Inflammatory macrophage treated with lipopolysaccharide for 4 hours (primary cell): Measurements from ENCODE around the gene ITSN2.

Source experiments
- DNase-seq: peaks from one replicate; pipeline ENCODE4 v3.0.0-alpha.2; 2020

Gene ITSN2

GRCh38 chr2:24262421-24262970, 97.8 kb downstream of the ITSN2 start:
- DNase-seq, result peak; percentile 53

GRCh38 chr2:24261441-24261840, 98.9 kb downstream of the ITSN2 start:
- peak; percentile 47 for DNase-seq

- DNase-seq, result no peak
Measured at GRCh38 chr2:24259316-24259715, 101.0 kb downstream of the ITSN2 start.

- DNase-seq, result no peak
Measured at GRCh38 chr2:24258718-24259117, 101.6 kb downstream of the ITSN2 start.

GRCh38 chr2:24253303-24253919, 106.9 kb downstream of the ITSN2 start:
- DNase-seq, result no peak

- DNase-seq, result no peak
Measured at GRCh38 chr2:24247592-24247991, 112.7 kb downstream of the ITSN2 start.

- DNase-seq, result no peak
Measured at GRCh38 chr2:24247164-24247563, 113.2 kb downstream of the ITSN2 start.

GRCh38 chr2:24245986-24246776, 114.2 kb downstream of the ITSN2 start:
- DNase-seq, result peak; percentile 32

- DNase-seq, result no peak
Measured at GRCh38 chr2:24241528-24241927, 118.8 kb downstream of the ITSN2 start.

- peak; percentile 70 for DNase-seq
Measured at GRCh38 chr2:24239553-24239952, 120.8 kb downstream of the ITSN2 start.

GRCh38 chr2:24238158-24238557, 122.2 kb downstream of the ITSN2 start:
- no peak for DNase-seq

GRCh38 chr2:24237313-24237712, 123.0 kb downstream of the ITSN2 start:
- DNase-seq, result no peak

GRCh38 chr2:24233321-24233720, 127.0 kb downstream of the ITSN2 start:
- no peak for DNase-seq

GRCh38 chr2:24231461-24231881, 128.9 kb downstream of the ITSN2 start:
- no peak for DNase-seq

GRCh38 chr2:24228470-24228869, 131.9 kb downstream of the ITSN2 start:
- no peak for DNase-seq

- DNase-seq, result no peak
Measured at GRCh38 chr2:24225499-24226242, 134.7 kb downstream of the ITSN2 start.

- DNase-seq, result no peak
Measured at GRCh38 chr2:24222946-24223345, 137.4 kb downstream of the ITSN2 start.

GRCh38 chr2:24221343-24222050, 138.8 kb downstream of the ITSN2 start:
- no peak for DNase-seq

- no peak for DNase-seq
Measured at GRCh38 chr2:24220554-24221291, 139.6 kb downstream of the ITSN2 start.

- no peak for DNase-seq
Measured at GRCh38 chr2:24214880-24215279, 145.5 kb downstream of the ITSN2 start.

- no peak for DNase-seq
Measured at GRCh38 chr2:24211408-24211807, 148.9 kb downstream of the ITSN2 start.

GRCh38 chr2:24210723-24211122, 149.6 kb downstream of the ITSN2 start:
- no peak for DNase-seq
